Pulmonary artery endothelial cell (primary cell): ENCODE results near the gene DTX2. TPM values are rescaled to one million over a fixed set of nuclear protein-coding genes. Genes with fewer than 3 reads are reported as not detected.
"Not testable (repeated sequence)": the region's sequence is repeated elsewhere in the genome, so short reads cannot be mapped to it uniquely, and the experiment has no call there.

ENCODE experiments used
- DNase-seq: peaks from one replicate; pipeline ENCODE4 v3.0.0-alpha.2; 2011; ENCODE audit warnings: low read depth, low spot score
- total RNA-seq: library from RNA; depleted of rRNA; stranded (reverse); fragments of >200 nt; gene quantifications from 2 replicates; pipeline ENCODE4 v1.2.3, GENCODE V29; 2014

Gene DTX2
- total RNA-seq, 1 donor from 2014 or later: 4.6 TPM

- not testable (repeated sequence) for DNase-seq
Observed at GRCh38 chr7:76485822-76486610, 24.5 kb downstream of the DTX2 start.

DNA sequence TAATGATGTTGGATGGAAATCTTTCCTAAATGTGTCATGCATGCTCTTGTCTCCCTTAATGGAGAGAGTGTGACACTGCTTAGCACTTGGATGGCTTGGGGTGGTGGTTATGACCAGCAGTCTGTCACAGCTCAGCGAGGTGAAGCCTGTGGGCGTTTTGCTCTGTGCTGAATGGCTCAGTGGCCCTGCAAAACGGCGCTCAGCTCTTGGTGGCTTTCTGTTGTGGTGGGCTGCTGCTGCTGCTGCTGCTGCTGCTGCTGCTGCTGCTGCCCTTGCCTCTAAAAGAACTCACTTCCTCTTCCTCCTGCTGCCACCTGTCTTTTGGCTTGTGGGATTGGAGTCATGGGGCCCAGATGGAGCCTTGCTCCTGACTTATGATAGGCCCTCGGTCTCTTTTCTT is 25.1 kb downstream of the DTX2 start:
- not testable (repeated sequence) for DNase-seq

- DNase-seq: not testable (repeated sequence)
Observed at GRCh38 chr7:76487969-76488368, 26.5 kb downstream of the DTX2 start.

DNA sequence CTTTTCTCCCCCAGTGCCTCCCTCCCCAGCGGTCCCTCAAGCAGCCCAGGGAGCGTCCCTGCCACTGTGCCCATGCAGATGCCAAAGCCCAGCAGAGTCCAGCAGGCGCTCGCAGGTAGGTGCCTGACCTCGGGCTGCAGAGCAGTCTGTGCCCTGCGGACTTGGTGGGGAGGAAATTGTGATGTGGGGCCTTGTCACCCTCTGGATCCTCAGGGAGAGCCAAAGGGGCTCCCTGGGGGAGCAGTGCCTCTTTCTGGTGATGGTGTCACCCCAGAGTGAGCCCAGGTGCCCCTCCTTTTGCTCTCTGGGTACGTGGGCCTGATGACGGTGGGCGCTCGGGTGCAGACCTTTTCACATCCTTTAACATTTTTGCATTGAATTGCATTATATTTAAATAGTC is 30.6 kb downstream of the DTX2 start:
- DNase-seq: not testable (repeated sequence)

DNA sequence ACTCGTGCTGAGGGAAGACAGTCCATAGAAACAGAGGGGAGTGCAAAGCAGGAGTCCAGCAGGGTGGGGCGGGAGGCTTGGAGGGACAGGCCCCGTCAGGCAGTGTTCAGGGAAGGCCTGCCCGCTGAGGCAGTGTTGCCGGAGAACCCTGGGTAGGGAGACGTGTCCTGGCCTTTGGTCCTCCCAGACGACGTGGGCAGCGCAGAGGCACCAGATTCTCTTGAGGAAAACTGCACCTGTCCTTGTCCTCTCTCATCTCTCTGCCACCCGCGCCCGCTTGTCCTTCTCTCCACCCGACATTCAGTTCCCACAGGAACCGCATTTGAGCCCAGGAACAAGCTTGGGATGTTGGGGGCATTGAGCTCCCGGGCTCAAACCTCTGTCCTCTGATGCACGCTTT is 34.2 kb downstream of the DTX2 start:
- not testable (repeated sequence) for DNase-seq

GRCh38 chr7:76497918-76498582 is 36.5 kb downstream of the DTX2 start:
- not testable (repeated sequence) for DNase-seq

GRCh38 chr7:76498583-76499200 is 37.2 kb downstream of the DTX2 start:
- DNase-seq: not testable (repeated sequence)

DNA sequence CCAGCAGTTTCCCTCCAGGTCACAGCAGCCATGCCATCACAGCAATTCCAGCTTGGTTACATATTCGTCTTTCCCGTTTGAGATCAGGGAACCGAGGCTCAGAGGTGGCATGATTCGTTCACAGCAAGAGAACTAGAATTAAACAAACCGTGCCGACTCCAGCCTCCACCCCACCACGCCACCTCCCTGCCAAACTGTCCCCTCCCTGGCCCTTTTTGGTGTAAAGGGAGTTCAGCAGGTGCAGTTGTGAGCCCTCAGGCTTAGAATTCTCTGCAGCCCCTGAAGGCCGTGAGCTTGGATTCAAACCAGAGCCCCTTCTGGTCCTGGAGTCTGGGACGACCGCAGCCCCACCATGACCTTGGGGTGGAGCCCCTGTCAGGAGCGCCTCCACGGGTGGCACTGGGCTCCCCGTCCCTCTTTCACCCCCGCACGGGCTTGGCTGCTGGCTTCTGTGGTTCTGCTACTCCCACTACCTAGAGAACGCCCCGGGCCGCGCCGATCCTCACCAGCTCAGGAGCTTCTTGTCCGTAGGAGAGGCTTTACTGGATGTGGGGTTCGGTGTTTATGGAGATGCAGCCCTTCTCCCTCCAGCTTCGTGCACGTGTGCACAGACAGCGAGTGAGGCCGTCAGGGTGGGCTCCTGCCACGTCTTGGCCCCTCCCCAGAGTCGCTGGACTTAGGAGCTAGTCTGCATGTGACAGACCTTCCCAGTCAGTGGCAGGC is 37.9 kb downstream of the DTX2 start:
- DNase-seq: not testable (repeated sequence)

DNA sequence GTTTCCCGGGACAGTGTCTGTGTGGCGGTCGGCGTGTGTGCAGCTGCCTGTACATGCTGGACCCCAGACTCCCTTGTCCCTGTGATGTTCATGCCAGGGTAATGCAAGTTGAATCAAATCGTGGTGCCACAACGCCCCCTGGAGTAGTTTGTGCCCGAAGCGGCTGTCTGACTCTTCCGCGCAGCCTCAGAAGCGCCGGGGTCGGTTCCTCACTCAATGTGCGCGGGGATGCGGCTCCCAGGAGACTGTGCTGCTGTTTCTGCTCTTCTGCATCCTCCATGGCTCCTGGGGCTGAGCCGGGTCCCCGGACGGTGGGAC is 38.4 kb downstream of the DTX2 start:
- not testable (repeated sequence) for DNase-seq

DNA sequence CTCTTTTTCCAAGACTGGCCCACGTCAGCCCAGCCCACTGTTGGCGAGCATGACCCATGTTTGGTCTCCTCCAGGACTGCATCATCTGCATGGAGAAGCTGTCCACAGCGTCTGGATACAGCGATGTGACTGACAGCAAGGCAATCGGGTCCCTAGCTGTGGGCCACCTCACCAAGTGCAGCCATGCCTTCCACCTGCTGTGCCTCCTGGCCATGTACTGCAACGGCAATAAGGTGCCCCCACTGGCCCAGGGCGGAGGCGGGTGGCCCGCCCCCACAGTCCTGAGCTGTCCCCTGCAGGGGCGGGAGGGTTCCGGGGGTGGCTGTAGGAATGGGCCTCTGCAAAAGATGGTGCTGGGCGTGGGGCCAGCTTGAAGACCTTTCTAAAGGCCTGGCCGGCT is 40.7 kb downstream of the DTX2 start:
- DNase-seq: not testable (repeated sequence)

DNA sequence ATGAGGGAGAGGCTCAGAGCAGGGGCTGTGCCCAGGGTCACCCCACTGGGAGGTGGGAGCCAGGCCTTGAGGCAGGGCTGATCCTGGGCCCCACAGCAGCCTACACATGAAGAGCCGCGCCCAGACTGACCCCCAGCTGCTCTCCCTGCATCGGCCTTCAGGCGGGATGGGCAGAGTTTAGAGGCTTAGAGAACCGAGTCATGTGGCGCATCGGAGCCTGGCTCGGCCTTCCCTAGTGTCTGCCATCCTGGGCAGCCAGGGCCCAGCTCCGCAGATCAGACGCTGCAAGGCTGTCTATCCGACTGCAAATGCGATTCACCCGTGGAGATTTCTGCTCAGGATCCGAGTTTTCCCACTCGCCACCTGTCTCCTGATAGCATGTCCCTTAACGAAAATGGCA is 41.3 kb downstream of the DTX2 start:
- not testable (repeated sequence) for DNase-seq

DNA sequence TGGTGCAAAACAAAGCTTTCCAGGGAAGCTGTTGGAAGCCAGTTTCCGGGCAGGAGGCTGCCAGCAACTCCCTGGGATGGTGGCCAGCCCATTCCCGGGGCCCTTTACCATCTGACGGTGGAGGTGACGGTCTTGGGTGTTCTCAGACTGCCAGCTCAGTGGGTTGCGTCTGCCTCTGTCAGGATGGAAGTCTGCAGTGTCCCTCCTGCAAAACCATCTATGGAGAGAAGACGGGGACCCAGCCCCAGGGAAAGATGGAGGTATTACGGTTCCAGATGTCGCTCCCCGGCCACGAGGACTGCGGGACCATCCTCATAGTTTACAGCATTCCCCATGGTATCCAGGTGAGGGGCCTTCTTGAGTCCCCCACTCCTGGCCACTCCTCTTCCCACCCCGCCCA is 41.7 kb downstream of the DTX2 start:
- DNase-seq: not testable (repeated sequence)

DNA sequence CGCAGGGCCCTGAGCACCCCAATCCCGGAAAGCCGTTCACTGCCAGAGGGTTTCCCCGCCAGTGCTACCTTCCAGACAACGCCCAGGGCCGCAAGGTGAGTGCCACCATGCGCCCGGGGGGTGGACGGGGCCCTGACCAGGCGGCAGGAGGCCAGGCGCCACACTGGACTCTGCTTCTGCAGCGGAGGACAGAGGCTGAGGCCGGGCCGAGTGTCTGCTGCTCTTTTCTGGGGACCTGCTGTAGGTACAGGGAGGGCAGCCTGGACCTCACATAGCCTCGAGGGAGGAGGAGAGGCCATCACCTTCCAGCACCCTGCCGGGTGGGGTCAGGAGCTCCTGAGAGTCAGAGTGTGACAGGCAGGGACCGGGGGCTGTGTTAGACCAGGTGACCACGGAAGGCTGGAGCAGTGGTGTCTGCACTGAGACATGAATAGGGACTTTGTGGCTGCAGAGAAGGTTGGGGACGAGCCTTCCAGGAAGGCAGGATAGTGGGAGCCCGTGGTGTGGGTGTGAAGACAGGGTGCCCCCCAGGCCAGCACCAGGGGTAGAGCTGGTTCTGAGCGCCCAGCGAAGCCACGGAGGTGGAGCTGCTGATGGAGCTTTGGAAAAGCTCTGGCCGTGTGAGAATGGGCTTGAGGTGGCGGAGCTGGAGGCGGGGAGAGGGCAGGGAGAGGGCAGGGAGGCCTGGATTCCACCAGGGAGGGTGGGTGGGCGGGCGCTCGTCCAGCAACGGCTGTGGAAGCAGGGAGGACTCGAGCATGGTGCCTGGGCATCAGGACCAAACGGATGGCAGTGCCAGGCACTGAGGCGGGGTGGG is 43.0 kb downstream of the DTX2 start:
- not testable (repeated sequence) for DNase-seq

GRCh38 chr7:76505168-76506080 is 43.9 kb downstream of the DTX2 start:
- DNase-seq: no peak

GRCh38 chr7:76506081-76506440 is 44.6 kb downstream of the DTX2 start:
- no peak for DNase-seq

GRCh38 chr7:76506643-76507042 is 45.1 kb downstream of the DTX2 start:
- not testable (repeated sequence) for DNase-seq

DNA sequence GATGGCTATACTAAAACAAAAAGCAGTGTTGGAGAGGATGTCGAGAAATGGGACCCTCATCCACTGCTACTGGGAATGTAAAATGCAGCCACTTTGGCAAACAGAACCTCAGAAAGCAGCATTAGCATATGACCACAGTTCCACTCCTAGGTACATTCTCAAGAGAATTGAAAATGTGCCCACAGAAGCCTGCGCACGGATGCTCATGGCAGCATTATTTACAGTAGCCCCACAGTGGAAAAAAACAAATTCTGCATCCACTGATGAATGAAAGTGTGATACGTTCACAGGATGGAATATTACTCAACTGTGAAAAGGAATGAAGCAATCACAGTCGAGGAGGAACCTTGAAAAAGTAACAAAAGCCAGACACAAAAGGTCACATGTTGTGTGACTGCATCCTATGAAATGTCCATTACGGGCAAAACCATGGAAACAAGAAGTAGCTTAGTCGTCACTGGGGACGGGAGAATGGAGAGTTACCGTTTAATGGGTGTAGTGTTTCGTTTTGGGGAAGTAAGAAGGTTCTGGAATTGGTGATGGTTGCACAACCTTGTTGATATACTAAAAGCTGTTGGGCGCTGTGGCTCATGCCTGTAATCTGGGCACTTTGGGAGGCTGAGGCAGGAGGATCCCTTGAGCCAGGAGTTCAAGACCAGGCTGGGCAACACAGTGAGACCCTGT is 46.4 kb downstream of the DTX2 start:
- DNase-seq: no peak

GRCh38 chr7:76509931-76510877 is 48.7 kb downstream of the DTX2 start, which contains the start of gene UPK3B:
TSS of gene UPK3B (plus strand) at chr7:76510552. CDS start at chr7:76510653, 101 bp downstream.
- DNase-seq: no peak
